Smooth muscle cell (in vitro differentiated cells): Measurements from ENCODE around the gene BIRC7. TPM values are rescaled to one million over a fixed set of nuclear protein-coding genes. Genes with fewer than 3 reads are reported as not detected.

ENCODE experiments used
- DNase-seq: peaks from one replicate; lab custom pipeline; 2025; ENCODE audit not compliant: unreplicated experiment; lab: John Stamatoyannopoulos, UW
- H2AFZ ChIP-seq: fragments of 200-600 bp; sonication (generic); 2 replicates; pipeline ENCODE4 v1.6.0; 2016; ENCODE audit warnings: antibody characterized with exemption, low read depth, mild to moderate bottlenecking
- H3F3A ChIP-seq: fragments of 200-600 bp; sonication (generic); 2 replicates; pipeline ENCODE4 v1.6.0; 2017; ENCODE audit warnings: antibody characterized with exemption, low read depth
- H3K27ac ChIP-seq: fragments of 200-600 bp; sonication (generic); 2 replicates; pipeline ENCODE4 v1.5.1; 2016; ENCODE audit warnings: low read depth, mild to moderate bottlenecking
- H3K27me3 ChIP-seq: fragments of 200-600 bp; sonication (generic); 2 replicates; pipeline ENCODE4 v1.6.1; 2016; ENCODE audit warnings: low read depth, mild to moderate bottlenecking
- H3K36me3 ChIP-seq: fragments of 200-600 bp; sonication (generic); 2 replicates; pipeline ENCODE4 v1.5.1; 2016; ENCODE audit warnings: low read depth
- H3K4me1 ChIP-seq: fragments of 200-600 bp; sonication (generic); 2 replicates; pipeline ENCODE4 v1.5.1; 2016; ENCODE audit warnings: low read depth
- H3K4me2 ChIP-seq: fragments of 200-600 bp; sonication (generic); 2 replicates; pipeline ENCODE4 v1.6.0; 2016; ENCODE audit warnings: mild to moderate bottlenecking
- H3K4me3 ChIP-seq: fragments of 200-600 bp; sonication (generic); 2 replicates; pipeline ENCODE4 v1.5.1; 2016; ENCODE audit warnings: mild to moderate bottlenecking
- H3K79me2 ChIP-seq: fragments of 200-600 bp; sonication (generic); 2 replicates; pipeline ENCODE4 v1.6.0; 2016; ENCODE audit warnings: low read depth, mild to moderate bottlenecking
- H3K9ac ChIP-seq: fragments of 200-600 bp; sonication (generic); 2 replicates; pipeline ENCODE4 v1.6.0; 2016; ENCODE audit warnings: low read depth
- H3K9me3 ChIP-seq: fragments of 200-600 bp; sonication (generic); replicated peaks from 2 replicates; pipeline ENCODE4 v1.5.1; 2016; ENCODE audit warnings: low read depth
- H4K20me1 ChIP-seq: fragments of 200-600 bp; sonication (generic); 2 replicates; pipeline ENCODE4 v1.6.0; 2016; ENCODE audit warnings: low read depth
- WGBS: methylation state at CpG from one replicate; pipeline ENCODE4 v1.1.7; 2016; ENCODE audit warnings: low lambda C conversion rate; 5-methylcytosine and 5-hydroxymethylcytosine counted together
- polyA plus RNA-seq: library from polyadenylated mRNA; unstranded; fragments of >200 nt; fragmentation: Nextera tagmentation; extraction: Ambion mirVana; gene quantifications from 2 replicates; pipeline ENCODE4 v1.2.1, GENCODE V29; 2016
- total RNA-seq: library from RNA; depleted of rRNA; stranded (reverse); fragments of >200 nt; gene quantifications from 2 replicates; pipeline ENCODE4 v1.2.3, GENCODE V29; 2014
- TF ChIP-seq, protein P1 (sequence below): fragments of 200-600 bp; sonication (generic); IDR thresholded peaks from 2 replicates; pipeline ENCODE4 v1.5.1; 2017; ENCODE audit warnings: borderline replicate concordance, mild to moderate bottlenecking, antibody characterized with exemption; ENCODE audit not compliant: insufficient read depth, poor library complexity, severe bottlenecking

Gene BIRC7
- total and polyA plus RNA-seq, 2 experiments from 2014 or later: 5.8 to 10.9 TPM

DNA sequence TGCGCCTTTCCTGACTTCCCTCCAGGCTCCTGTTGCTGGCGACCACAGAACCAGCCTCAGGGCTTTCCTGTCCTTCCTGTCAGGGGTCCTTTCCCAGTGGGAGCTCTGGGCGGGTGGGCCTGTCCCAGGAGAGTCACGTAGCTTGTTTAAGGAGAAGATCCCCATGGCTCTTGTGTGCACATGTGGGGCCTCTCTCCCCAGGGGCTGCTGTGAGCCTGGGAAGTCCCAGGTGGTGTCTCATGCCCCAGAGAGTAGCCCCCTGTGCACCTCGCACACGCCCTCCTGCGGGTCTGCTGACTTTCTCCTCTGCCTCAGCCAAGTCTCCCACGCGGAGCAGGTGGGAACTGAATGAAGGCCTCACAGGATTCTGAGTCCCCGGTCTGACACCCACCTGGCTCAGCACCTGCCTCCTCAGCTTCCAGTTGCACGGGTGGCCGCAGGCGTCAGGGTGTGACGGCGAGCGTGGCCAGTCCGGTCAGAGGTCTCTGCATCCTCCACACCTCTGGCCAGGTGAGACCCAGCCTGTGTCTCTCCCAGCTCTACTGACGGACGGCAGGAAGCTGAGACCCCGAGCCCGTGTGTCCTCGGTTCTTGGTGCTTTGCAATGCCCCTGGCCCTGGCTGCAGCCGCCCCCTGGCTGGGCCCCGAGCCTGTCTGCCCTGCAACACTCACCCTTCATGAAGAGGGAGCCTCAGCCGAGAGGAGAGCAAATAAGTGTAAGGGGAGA is 24.2 kb downstream of the BIRC7 start:
- H3K9ac ChIP-seq: no peak overlapping the region
- H3K9me3 ChIP-seq: no peaks in the 10 kb centered on the region
- H3K36me3 ChIP-seq: no peaks in the 10 kb centered on the region
- DNase-seq: no peak
- no peak overlapping the region for H3K4me3 ChIP-seq
- H2AFZ ChIP-seq: no peak overlapping the region
- peaks cover 8% of the 10 kb centered on the region for H3K27me3 ChIP-seq
- no peaks in the 10 kb centered on the region for H4K20me1 ChIP-seq
- H3K27ac ChIP-seq: no peak overlapping the region
- peaks cover 16% of the 10 kb centered on the region for H3K4me1 ChIP-seq
- 94% methylated on average over 25 of the region's 25 CpGs for WGBS
- no peaks in the 10 kb centered on the region for H3F3A ChIP-seq
- TF ChIP-seq, protein P1, sequence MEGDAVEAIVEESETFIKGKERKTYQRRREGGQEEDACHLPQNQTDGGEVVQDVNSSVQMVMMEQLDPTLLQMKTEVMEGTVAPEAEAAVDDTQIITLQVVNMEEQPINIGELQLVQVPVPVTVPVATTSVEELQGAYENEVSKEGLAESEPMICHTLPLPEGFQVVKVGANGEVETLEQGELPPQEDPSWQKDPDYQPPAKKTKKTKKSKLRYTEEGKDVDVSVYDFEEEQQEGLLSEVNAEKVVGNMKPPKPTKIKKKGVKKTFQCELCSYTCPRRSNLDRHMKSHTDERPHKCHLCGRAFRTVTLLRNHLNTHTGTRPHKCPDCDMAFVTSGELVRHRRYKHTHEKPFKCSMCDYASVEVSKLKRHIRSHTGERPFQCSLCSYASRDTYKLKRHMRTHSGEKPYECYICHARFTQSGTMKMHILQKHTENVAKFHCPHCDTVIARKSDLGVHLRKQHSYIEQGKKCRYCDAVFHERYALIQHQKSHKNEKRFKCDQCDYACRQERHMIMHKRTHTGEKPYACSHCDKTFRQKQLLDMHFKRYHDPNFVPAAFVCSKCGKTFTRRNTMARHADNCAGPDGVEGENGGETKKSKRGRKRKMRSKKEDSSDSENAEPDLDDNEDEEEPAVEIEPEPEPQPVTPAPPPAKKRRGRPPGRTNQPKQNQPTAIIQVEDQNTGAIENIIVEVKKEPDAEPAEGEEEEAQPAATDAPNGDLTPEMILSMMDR: no peak
- no peak overlapping the region for H3K4me2 ChIP-seq
- H3K79me2 ChIP-seq: no peaks in the 10 kb centered on the region

DNA sequence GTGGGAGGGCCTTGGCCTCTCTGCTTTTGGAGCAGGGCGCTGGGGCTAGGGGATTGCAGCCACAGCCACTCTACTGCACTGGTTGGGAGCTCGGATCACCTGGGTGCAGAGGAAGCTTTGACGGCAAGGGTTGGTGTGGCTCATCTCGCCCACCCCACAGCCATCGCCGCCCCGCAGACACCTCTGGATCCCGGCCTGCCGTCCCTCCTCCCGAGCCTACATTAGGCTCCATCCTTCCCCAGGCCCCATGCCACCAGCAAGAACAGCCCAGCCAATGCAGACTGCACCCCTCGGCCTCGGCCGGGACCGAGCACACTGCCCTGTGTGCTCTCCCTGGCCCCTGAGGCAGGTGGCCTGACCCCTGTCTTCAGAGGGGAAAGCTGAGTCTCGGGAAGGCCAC is 24.8 kb downstream of the BIRC7 start:
- Histone ChIP-seq H3K4me1 (peaks cover 13% of the 10 kb centered on the region), H3K9me3 (no peaks in the 10 kb centered on the region), H3K27me3 (peaks cover 4% of the 10 kb centered on the region), H3K4me2 (no peak overlapping the region), H2AFZ (no peak overlapping the region), H4K20me1 (no peaks in the 10 kb centered on the region), H3K4me3 (no peak overlapping the region), H3K36me3 (no peaks in the 10 kb centered on the region), H3K9ac (no peak overlapping the region), H3F3A (no peaks in the 10 kb centered on the region), H3K27ac (no peak overlapping the region), H3K79me2 (no peaks in the 10 kb centered on the region)
- TF ChIP-seq, protein P1: no peak
- DNase-seq: no peak
- WGBS: 93% methylated on average over 15 of the region's 15 CpGs

DNA sequence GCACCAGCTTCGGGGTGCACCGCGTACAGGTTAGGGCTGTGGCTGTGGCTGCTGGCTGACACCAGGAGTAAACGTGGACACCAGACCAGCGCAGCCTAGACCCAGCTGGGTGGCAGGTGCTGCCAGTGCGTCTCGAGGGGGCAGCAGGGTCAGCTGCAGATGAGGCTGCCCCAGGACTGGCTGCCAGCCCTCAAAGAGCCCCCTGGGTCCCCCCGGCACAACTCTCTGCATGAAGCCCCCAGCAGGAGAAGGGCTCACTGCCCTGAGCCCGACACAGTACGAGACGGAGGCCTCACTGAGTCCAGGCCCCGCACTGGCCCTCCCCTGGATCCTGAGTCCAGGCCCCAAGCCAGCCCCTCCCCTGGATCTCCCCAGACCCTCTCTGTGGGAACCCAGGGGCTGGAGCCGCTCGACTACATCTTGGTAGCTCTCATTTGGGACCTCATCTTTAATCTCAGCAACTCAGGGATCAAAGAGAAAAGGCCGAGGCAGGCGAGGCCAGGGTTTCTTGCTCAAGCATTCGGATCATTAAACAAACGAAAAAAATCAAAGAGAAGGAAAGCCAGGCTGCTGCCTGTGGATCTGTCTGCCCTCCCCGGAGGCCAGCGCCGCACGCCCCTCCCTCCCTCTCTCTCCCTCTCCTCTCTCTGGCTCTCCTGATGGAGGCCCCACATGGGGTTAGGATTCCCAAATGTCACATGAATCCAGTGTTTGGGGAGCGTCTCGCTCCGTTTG is 25.5 kb downstream of the BIRC7 start:
- no peak overlapping the region for H3K4me3 ChIP-seq
- no peak overlapping the region for H3K9ac ChIP-seq
- WGBS: 55% methylated on average over 24 of the region's 25 CpGs
- H3F3A ChIP-seq: no peaks in the 10 kb centered on the region
- no peaks in the 10 kb centered on the region for H3K9me3 ChIP-seq
- peak overlapping the region; percentile 21 for H3K27ac ChIP-seq
- no peaks in the 10 kb centered on the region for H3K79me2 ChIP-seq
- peak overlapping the region; percentile 90 for H2AFZ ChIP-seq
- TF ChIP-seq, protein P1: no peak
- no peaks in the 10 kb centered on the region for H3K27me3 ChIP-seq
- no peaks in the 10 kb centered on the region for H3K36me3 ChIP-seq
- H3K4me1 ChIP-seq: peaks cover 13% of the 10 kb centered on the region
- H3K4me2 ChIP-seq: peak overlapping the region; percentile 45
- DNase-seq: peak; percentile 9
- no peaks in the 10 kb centered on the region for H4K20me1 ChIP-seq
